Activated naive CD8-positive, alpha-beta T cell treated with anti-CD3 and anti-CD28 coated beads, Interleukin-2, amount 50 U/mL, for 16 hours (primary cell): ENCODE results near the gene ZNF598.
"Not testable (repeated sequence)": the region's sequence is repeated elsewhere in the genome, so short reads cannot be mapped to it uniquely, and the experiment has no call there.

Experiments used
- DNase-seq: peaks from one replicate; pipeline ENCODE4 v3.0.0-alpha.2; 2020; ENCODE audit warnings: low read depth, low spot score

The ZNF598 gene

GRCh38 chr16:2040787-2041522, 31.3 kb upstream of the ZNF598 start:
- DNase-seq, result no peak

GRCh38 chr16:2040041-2040786, 30.6 kb upstream of the ZNF598 start:
- no peak for DNase-seq

DNA sequence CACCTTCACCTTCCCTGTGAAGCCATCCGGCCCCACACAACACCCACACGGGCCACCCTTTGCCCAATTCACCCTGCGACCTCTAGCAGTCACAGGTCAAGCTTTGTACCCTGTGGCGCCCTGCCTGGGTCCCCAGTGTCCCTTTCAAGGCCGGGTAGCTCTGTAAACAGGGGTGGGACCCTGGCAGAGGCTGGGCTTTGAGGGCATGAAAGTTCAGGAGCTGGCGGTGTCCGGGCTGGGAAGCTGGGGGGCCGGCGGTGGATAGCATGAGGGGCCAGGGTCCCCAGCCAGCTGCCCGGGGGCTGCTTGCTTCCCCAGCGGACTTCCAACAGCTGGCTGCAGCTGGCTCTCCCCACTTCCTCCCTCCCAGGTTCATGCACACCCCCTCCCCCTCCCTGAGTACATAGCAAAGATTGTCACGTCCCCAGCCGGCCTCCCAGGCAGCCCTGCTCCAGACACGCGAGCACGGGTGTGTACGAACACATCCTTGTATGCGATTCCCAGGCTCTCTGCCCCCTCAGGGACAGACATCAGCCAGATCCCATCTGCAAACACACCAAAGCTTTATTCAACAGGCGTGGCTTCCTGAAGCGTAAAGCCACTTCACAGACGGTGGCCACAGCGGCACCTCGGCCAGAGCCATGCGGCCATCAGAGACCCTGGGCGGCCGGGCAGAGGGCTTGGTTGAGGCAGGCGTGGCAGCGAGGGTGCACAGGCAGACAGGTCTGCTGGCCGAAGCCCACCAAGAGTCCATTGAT, 29.8 kb upstream of the ZNF598 start:
- no peak for DNase-seq

- no peak for DNase-seq
Measured at GRCh38 chr16:2038382-2039231, 29.0 kb upstream of the ZNF598 start.

DNA sequence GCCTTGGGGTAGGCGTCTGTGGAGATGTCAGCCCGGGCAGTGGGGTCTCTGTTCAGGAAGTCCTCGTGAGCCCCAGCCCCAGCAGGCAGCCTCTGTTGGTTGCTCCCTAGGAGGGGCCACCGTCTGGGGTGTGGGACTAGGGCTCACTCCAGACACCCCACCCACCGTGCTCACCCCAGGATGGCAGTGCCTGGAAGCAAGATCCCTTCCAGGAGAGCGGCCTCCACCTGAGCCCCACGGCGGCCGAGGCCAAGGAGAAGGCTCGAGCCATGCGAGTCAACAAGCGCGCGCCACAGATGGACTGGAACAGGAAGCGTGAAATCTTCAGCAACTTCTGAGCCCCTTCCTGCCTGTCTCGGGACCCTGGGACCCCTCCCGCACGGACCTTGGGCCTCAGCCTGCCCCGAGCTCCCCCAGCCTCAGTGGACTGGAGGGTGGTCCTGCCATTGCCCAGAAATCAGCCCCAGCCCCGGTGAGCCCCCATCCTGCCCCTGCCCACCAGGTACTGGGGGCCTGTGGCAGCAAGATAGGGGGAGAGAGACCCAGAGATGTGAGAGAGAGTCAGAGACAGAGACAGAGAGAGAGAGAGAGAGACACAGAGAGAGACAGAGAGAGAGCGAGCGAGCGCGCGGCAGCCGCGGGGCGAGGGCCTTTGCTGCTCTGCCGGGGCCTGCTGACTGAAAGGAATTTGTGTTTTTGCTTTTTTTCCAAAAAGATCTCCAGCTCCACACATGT, 28.2 kb upstream of the ZNF598 start:
- no peak for DNase-seq

GRCh38 chr16:2037115-2037514, 27.5 kb upstream of the ZNF598 start:
- no peak for DNase-seq

DNA sequence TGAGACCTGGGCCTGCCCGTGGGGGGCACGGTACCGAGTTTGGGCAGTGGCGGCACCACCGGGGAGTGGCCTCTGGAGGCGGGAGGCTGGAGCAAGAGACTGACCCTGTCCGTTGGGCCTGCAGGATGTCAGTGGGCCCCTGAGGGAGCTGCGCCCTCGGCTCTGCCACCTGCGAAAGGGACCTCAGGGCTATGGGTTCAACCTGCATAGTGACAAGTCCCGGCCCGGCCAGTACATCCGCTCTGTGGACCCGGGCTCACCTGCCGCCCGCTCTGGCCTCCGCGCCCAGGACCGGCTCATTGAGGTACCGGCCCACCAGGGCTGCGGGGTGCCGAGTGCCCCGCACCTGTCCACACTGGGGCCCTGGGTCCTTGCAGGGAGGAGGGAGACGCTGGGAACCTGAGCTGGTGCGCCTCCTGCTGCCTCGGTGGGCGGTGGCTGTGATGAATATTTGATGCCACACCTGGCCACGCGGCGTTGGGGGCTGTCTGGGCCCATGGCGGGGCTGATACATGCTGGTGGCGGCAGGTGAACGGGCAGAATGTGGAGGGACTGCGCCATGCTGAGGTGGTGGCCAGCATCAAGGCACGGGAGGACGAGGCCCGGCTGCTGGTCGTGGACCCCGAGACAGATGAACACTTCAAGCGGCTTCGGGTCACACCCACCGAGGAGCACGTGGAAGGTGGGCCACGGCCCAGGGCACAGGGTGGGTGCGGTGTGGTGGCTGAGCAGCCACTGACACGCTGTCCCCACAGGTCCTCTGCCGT, 26.8 kb upstream of the ZNF598 start:
- DNase-seq, result no peak

DNA sequence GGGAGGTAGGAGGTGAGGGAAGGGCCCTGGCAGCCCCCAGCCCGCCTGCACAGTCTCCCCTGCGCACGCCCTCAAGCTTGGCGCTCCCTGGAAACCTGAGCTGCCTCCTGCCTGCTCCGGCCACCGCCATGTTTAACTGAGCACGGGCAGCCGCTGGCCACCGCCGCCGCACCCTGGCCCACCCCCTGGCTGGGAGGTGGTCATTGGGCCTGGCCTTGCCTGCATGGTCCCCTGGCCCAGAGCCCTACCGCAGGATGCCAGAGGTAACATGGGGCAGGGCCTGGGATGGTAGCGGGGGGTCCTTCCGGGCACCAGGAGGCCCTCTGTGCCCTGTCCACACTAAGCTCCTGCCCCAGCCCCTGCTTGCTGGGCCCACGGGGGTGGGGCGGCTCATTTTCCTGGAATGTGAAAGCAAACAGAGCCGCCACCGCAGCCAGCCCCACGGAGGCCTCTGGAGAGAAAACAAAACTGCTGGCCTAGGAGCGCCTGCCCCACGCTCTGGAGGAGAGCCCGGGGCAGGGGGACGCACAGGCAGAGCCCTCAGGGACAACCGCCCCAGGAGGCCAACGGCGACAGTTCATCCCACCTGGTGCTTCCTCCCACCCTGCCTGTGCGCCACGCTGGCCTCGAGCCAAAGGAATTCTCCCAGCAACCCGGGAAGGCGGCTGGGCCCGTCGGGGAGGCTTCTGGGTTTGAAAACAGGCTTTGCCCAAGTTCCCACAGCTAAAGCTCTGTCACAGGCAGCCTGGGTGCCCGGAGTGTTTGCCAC, 26.0 kb upstream of the ZNF598 start:
- no peak for DNase-seq

DNA sequence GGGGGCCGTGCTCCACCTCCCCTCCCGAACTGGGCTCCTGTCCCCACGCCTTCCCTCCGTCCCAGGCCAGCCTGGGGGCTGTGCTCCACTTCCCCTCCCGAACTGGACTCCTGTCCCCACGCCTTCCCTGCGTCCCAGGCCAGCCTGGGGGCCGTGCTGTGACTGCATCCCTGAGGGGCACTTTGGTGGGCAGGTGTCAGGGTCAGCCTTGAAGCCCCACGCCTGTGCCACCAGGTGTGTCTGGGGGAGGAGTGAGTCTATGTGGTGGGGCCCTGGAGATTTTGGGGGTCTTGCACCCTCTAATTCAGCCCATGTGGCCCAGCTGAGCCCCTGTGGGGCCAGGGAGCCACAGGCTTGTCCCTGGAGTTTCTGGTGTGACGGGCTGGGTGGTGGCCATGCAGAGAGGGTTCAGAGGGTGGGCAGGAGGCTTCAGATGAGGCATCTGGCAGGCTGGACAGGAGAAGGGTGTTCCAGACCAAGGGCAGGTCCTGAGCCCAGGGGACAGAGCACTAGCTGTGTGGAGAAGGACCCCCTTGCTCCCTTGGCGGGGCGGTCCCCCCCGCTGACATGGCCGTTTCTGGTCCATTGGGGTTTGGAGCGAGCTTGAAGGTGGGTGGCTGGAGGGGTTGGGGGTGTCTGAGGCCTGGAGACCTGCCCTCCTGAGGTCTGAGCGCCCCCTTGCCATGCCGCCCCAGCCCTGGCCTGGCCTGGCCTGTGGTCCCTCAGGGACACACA, 25.2 kb upstream of the ZNF598 start:
- DNase-seq, result no peak

- DNase-seq, result not testable (repeated sequence)
Measured at GRCh38 chr16:2033909-2034695, 24.5 kb upstream of the ZNF598 start.

GRCh38 chr16:2033057-2033908, 23.7 kb upstream of the ZNF598 start:
- no peak for DNase-seq

GRCh38 chr16:2032285-2033056, 22.9 kb upstream of the ZNF598 start:
- no peak for DNase-seq

DNA sequence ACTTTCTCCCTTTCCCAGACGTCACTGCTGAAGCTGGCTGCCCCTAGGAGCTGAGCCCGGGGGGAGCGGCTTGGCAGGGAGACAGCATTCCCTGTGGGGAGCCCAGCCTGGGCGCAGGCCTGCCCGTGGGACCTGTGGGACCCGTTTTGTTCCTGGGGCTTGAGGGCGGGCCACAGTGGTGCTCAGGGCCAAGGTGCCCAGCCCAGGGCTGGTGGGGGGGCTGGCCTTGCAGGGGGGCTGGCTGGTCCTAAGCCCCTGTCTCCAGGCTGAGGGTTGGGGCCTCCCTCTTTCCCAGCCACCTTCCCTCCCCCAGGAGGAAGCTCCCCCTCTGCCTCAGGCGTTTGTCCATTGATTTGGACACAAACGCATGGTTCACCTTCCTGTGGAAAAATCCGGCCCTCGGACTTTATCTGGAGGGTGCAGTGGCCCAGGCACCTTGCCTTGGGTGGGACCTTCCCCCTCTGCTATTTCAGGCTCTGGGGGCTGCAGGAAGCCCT, 21.5 kb upstream of the ZNF598 start:
- no peak for DNase-seq

GRCh38 chr16:2030036-2030435, 20.4 kb upstream of the ZNF598 start:
- DNase-seq, result no peak

DNA sequence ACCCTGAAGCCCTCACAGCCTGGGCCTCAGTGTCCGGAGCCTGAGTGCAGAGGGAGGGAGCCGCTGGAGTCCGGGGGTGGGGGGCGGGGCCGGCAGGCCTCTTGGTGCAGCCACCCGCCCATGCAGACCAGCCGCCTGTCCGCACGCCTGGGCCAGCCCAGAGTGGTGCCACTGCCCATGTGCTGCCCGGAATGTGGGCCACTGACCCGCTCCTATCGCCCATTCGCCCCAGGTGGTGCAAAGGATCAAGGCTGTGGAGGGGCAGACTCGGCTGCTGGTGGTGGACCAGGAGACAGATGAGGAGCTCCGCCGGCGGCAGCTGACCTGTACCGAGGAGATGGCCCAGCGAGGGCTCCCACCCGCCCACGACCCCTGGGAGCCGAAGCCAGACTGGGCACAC, 19.7 kb upstream of the ZNF598 start:
- DNase-seq, result no peak
